PC-3 (cell line): Measurements from ENCODE around the gene BAZ2A.

Experiments used
- EZH2 ChIP-seq: fragments of 300-600 bp; sonication (generic); IDR thresholded peaks from one replicate; pipeline ENCODE4 v1.6.1; 2017; ENCODE audit warnings: antibody characterized with exemption, mild to moderate bottlenecking, low read length; ENCODE audit not compliant: unreplicated experiment
- TF ChIP-seq, protein P1 (sequence below): fragments of 300-600 bp; sonication (generic); conservative IDR thresholded peaks from 2 replicates; pipeline ENCODE4 v1.5.1; 2017; ENCODE audit warnings: antibody characterized with exemption, low read depth, mild to moderate bottlenecking, low read length

DNA sequence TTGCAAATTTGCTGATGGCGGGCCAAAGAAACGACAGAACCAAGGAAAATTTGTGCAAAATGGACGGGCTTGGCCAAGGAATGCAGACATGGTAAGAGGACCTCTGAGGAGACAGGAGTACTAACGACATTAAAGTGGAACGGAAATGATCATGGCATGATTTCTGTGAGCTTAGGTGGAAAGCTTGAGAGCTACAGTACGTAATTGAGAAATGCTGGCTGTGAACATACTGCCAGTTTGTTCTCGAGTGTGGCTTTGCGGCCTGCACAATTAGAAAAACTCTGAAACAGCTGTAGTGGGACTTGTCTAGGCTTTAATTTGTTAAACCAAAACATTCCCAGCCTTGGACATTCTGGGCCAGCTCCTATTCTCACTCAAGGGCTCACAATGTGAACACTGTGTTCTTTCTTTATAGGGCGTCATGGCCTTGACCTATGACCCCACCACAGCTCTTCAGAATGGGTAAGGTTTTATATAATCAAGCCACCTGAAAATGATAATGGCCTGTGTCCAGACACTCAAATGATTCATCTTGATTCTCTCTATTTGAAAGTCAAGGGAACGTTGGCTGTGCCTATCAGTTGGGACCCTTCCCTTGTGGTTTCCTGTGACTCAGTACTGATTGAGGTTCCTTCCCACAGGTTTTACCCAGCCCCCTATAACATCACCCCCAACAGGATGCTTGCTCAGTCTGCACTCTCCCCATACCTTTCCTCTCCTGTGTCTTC, 48.5 kb downstream of the BAZ2A start:
- TF ChIP-seq EZH2 = no peak
- TF ChIP-seq, protein P1, sequence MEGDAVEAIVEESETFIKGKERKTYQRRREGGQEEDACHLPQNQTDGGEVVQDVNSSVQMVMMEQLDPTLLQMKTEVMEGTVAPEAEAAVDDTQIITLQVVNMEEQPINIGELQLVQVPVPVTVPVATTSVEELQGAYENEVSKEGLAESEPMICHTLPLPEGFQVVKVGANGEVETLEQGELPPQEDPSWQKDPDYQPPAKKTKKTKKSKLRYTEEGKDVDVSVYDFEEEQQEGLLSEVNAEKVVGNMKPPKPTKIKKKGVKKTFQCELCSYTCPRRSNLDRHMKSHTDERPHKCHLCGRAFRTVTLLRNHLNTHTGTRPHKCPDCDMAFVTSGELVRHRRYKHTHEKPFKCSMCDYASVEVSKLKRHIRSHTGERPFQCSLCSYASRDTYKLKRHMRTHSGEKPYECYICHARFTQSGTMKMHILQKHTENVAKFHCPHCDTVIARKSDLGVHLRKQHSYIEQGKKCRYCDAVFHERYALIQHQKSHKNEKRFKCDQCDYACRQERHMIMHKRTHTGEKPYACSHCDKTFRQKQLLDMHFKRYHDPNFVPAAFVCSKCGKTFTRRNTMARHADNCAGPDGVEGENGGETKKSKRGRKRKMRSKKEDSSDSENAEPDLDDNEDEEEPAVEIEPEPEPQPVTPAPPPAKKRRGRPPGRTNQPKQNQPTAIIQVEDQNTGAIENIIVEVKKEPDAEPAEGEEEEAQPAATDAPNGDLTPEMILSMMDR = no peak
